ENCODE data around the gene NUP37.

Gene NUP37

GRCh38 chr12:102043928-102044327, 76.0 kb downstream of the NUP37 start:
- TF ChIP-seq CTCF (IDR thresholded peaks at IDR 0.05; ENCODE audit: borderline replicate concordance, control extremely low read depth, extremely low read depth, insufficient read depth, missing control alignments): no peak

GRCh38 chr12:102033991-102034745, 85.7 kb downstream of the NUP37 start:
- DNase-seq (ENCODE audit: low spot score): no peak
- TF ChIP-seq CTCF (IDR thresholded peaks at IDR 0.05; ENCODE audit: borderline replicate concordance, control extremely low read depth, extremely low read depth, insufficient read depth, missing control alignments): no peak
- in situ Hi-C loops (cut with MboI; ENCODE audit: low sequenced_read_pairs, unreplicated experiment): no loop called here

More at GRCh38 chr12:102043928-102044327, 76.0 kb downstream of the NUP37 start:
- in situ Hi-C loops (cut with MboI; ENCODE audit: low sequenced_read_pairs, unreplicated experiment): no loop called here
- DNase-seq (ENCODE audit: low spot score): peak; percentile 22

GRCh38 chr12:102031852-102032251, 88.1 kb downstream of the NUP37 start:
- no peak for TF ChIP-seq CTCF (IDR thresholded peaks at IDR 0.05; ENCODE audit: borderline replicate concordance, control extremely low read depth, extremely low read depth, insufficient read depth, missing control alignments)
- DNase-seq (ENCODE audit: low spot score): no peak
- in situ Hi-C loops (cut with MboI; ENCODE audit: low sequenced_read_pairs, unreplicated experiment): no loop called here

- no peak for TF ChIP-seq CTCF (IDR thresholded peaks at IDR 0.05; ENCODE audit: borderline replicate concordance, control extremely low read depth, extremely low read depth, insufficient read depth, missing control alignments)
- in situ Hi-C loops (cut with MboI; ENCODE audit: low sequenced_read_pairs, unreplicated experiment): no loop called here
- DNase-seq (ENCODE audit: low spot score): no peak
Observed at GRCh38 chr12:102029141-102029540, 90.8 kb downstream of the NUP37 start.

GRCh38 chr12:102026728-102027127, 93.2 kb downstream of the NUP37 start:
- in situ Hi-C loops (cut with MboI; ENCODE audit: low sequenced_read_pairs, unreplicated experiment): no loop called here
- TF ChIP-seq CTCF (IDR thresholded peaks at IDR 0.05; ENCODE audit: borderline replicate concordance, control extremely low read depth, extremely low read depth, insufficient read depth, missing control alignments): no peak
- DNase-seq (ENCODE audit: low spot score): no peak

- no peak for TF ChIP-seq CTCF (IDR thresholded peaks at IDR 0.05; ENCODE audit: borderline replicate concordance, control extremely low read depth, extremely low read depth, insufficient read depth, missing control alignments)
- DNase-seq (ENCODE audit: low spot score): no peak
- in situ Hi-C loops (cut with MboI; ENCODE audit: low sequenced_read_pairs, unreplicated experiment): no loop called here
Observed at GRCh38 chr12:102024765-102025164, 95.1 kb downstream of the NUP37 start.
